Kidney tubule cell (primary cell): ENCODE data around the gene RANBP9.

Source experiments
- DNase-seq: peaks from one replicate; pipeline ENCODE4 v3.0.0-alpha.2; 2018; ENCODE audit warnings: low spot score

The RANBP9 gene

DNA sequence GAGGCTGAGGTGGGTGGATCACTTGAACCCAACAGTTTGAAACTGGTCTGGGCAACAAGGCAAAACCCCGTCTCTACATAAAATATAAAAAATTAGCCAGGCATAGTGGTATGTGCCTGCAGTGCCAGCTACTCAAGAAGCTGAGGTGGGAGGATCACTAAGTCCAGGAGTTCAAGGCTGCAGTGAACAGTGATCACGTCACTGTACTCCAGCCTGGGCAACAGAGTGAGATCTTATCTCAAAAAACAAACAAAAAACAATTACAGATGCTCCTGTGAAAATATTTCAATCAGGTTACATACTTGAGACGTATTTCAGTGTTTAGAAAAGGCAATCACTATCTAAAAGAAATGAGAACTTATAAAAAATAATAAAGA, 33.8 kb downstream of the RANBP9 start:
- no peak for DNase-seq

DNA sequence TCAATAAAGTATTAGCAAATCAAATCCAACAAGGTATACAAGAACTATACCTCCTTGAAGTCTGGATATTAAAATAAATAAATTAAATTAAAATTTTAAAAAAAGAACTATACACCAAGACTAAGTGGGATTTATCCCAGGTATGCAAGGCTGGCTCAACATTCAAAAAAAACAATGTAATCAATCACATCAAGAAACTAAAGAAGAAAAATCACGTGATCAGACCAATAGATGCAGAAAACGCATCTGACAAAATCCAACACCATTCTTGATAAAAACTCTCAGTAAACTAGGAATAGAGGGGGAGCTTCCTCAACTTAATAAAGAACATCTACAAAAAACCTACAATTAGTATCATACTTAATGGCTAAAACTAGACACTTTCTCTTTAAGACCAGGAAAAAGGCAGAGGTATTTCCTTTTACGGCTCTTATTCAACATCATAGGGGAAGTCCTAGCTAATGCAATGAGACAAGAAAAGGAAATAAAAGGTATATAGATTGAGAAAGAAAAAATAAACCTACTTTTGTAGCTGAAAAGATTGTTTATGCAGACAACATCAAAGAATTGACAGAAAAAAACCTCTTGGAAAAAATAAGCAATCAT, 35.0 kb downstream of the RANBP9 start:
- DNase-seq = no peak

DNA sequence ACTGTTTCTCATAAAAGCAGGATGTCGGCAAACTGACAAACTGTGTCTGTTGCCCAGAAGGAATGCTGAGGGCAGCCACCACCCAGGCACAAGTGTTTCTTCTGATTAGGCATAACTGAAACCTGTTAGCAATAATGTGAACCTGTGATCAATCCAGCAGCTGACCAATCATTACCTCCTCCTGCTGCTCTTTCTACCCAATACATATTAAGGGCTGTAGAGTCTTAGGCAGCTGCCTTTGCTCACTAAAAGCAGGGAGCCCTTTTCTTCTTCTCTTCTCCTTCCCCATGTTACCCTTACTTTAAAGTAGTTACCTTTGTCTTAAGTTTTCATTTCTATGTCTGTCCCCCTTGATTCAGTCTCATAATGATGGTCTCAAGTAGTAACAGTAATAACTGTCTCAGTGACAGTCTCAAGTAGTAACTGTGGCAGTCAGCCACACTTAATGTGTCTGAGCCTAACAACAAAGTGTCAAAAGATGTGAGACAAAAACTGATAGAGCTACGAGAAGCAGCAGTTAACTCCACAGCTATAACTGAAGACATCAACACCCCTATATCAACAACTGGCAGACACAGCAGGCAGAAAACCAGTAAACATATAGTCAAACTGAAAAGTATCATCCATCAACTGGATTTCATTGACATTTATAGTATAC, 37.0 kb downstream of the RANBP9 start:
- DNase-seq = peak; percentile 4

DNA sequence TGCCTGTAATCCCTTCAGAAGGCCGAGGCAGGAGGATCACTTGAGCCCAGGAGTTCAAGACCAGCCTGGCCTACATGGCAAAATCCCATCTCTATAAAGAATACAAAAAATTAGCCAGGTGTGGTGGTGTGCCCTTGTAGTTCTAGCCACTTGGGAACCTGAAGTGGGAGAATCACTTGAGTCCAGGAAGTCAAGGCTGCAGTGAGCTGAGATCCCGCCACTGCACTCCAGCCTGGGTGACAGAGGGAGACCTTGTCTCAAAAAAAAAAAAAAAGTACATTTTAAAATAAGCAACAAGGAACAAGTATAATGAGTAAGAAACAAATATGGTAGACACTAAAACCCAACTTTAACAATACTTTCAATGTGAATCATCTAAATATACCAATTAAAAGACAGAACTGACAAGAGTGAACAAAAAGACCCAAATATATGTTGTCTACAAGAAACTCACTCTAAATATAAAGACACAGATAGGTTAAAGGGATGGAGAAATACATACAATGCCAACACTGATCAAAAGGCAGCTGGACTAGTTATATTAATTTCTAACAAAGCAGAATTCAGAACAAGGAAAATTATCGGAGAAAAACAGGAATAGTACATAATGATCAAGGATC, 37.7 kb downstream of the RANBP9 start:
- no peak for DNase-seq

DNA sequence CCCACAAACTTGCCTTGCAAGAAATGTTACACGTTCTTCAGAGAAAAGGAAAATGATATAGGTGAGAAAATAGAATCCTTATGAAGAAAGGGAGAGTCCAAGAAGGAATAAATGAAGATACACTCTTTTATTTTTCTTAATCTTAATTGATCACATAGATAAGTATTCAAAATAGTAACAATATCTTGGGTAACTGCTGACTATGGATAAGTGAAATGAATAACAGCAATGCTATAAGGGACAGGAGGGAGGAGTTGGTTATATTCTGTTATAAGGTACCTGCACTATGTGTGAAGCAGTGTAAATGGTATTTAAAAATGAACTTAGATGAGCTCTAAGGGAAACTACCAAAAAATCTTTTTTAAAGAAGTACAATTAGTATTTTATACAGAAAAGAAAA, 38.3 kb downstream of the RANBP9 start:
- no peak for DNase-seq

DNA sequence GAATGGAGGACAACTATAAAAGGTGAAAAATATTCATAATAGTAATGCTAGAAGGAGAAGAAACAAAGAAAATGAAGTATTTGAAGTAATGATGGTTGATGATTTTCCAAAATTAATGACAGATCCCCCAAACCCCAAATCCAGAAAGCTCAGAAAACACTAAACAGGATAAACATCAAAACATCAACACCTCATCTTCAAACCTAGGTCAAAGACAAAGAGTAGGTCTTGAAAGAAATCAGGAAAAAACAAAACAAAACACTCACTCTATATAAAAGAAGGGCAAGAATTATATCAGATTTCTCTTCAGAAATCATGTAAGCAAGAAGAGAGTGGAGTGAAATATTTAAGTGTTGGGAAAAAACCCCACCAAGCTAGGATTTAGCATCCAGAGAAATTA, 38.7 kb downstream of the RANBP9 start:
- DNase-seq = no peak

DNA sequence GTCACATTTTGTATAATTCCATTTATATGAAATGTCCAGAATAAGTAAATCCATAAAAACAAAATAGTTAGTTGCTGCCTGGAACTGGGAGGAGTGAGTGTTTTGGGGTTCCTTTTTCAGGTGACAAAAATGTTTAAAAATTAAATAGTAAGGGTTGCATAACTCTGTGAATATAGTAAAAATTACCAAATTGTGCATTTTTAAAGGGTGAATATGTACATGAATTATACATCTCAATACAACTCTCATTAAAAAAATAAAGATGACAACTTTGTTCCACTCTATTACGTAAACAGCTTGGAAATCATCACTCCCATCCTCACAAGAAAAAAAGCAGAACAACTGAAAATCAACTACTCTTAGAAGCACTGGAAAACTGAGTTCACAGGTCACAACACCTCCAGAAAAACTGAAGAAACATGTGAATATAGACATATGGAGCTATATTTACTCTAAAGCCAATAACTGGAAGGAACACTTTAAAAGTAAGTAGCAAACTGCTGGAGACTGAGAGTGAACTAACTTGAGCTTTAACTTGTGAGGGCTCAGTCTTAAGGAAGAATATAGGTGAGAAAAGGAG, 40.0 kb downstream of the RANBP9 start:
- no peak for DNase-seq

DNA sequence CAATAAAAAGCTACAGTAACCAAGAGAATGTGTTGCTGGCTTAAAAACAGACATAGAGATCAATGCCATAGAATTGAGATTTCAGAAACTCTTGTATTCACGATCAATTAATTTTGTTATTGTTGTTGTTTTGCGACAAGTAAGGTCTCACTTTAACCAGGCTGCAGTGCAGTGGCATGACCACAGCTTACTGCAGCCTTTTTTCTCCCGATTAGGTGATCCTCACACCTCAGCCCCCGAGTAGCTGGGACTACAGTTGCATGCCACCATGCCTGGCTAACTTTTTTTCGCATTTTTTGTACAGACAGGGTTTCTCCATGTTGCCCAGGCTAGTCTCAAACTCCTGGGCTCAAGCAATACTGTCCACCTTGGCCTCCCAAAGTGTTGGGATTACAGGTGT, 42.2 kb downstream of the RANBP9 start:
- DNase-seq = no peak

DNA sequence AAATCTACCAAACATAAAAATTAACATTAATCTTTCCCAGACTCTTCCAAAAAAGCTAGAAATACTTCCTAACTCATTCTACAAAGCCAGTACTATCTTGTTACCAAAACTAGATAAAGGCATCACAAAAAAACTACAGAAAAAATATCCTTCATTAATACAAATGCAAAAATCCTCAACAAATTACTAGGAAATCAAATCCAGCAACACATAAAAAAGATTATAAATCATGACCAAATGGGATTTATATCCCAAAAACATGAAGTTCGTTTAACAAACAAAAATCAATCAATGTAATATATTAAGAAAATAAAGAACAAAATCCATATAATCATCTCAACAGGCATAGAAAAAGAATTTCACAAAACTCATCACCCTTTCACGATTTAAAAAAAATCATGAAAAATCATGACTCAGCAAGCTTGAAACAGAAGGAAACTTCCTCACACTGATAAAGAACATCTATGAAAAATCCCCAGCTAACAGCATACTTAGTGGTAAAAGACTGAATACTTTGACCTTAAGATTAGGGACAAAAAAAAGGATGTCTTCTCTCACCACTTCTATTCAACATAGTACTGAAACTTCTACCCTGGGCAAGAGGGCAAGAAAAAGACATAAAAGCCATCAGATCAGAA, 43.2 kb downstream of the RANBP9 start:
- no peak for DNase-seq

DNA sequence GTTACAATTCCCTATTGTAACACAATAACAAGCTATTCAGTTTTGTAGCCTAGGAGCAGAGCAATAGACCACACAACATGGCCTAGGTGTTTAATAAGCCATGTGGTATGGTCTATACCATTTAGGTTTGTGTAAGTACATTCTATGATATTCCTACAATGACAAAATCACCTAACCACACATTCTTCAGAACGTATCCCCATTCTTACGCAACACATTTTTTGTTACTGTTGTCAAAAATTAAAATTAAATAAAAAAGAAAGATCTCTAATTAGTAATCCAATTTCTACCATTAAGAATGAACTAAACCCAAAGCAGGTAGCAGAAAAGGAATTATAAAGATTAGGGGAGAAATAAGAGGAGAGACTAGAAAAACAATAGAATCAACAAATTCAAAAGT, 44.0 kb downstream of the RANBP9 start:
- no peak for DNase-seq

DNA sequence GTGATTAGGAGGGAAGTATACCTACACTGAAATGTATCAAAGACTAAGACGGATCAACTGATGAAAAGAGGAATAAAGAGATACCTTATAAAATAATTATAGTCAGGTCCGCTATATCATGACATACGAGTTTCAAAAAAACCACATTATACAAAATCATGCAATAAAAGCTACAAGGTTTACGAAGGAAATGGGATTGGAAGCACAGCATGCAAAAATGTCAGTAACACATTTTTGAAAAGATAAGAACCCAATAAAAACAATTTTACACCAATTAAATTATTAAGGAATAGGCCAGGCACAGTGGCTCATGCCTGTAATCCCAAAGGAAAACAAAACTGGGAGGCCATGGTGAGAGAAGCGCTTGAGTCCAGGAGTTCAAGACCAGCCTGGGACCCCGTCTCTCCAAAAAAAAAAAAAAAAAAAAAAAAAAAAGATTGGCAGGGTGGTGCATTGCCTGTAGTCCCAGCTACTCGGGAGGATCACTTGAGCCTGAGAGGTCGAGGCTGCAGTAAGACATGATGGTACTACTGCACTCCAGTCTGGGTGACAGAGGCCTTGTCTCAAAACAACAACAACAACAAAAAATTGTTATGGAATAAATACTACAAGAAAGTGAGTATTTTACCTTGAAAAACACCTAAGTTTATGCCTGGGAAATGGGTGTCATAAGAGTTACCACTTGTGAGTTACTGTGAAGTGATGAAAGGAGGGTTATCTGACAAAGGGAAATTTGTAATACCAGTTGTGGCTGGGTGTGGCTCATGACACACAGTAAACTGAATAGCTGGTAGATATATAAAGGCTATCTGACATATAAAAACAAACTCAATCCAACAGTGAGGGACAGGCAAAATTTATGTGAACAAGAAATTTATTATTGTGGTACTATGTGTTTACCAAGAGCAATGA, 45.2 kb downstream of the RANBP9 start:
- no peak for DNase-seq

DNA sequence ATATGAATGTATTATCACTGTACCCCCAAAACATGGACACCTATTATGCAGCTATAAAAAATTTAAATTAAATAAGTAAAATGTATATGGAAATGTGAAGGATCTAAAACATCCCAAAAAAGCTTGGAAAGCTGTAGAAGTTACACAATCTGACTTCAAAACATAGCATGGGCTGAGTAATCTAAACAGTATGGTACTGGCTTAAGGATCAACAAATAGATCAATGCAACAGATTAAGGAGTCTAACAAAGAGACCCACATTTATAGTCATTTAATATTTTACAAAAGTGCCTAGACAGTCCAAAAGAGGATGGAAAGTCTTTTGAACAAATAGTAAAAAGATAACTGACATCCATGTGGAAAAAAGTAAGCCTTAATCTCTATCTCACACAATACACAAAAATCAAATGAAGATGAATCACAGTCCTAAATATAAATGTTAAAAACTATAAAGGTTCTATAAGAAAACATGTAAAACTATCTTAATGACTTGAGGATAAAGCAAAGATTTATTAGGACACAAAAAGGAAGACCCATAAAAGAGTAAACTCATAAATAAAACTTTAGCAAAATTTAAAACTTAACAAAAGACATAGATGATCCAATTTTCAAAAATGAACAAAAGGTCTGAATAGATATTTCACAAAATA, 46.8 kb downstream of the RANBP9 start:
- no peak for DNase-seq

DNA sequence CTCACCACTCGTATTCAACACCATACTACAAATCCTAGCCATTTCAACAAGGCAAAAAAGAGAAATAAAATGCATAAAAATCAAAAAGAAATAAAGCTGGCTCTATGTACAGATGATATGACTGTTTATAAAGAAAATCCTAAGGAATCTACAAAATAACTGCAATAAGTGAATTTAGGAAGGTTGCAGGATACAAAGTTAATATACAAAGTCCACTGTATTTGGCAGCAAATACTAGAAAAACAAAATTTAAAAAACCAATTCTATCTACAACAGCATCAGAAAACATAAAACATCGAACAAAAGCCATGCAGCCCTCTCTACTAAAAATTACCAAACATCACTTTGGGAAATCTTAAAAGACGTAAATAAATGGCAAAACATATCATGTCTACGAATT, 47.6 kb downstream of the RANBP9 start:
- DNase-seq = no peak

DNA sequence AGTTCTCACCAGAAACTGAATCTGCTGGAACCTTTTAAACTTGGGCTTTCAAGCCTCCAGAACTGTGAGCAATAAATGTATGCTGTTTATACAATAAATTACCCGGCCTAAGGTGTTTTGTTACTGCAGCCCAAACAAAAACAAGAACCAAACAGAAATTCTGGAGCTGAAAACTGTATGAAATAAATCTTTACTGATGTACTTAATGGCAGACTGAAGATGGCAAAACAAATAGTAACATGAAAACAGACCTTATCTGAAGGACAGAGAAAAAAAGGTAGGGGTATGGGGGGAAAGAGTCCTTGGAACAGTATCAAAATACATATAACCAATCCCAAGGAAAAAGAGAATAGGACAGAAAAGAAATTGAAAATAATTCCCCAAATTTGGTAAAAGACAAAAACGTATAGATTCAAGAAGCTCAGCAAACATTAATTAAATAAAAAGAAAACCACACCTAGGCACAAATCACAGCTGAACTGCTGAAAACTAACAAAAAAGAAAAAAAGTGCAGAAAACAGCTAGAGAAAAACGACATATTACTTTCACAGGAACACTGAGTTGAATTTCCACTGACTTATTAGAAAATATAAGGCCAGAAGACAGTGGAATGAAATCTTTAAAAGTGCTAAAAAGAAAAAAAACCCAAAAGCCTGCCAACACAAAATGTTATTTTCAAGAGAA, 48.8 kb downstream of the RANBP9 start:
- DNase-seq = no peak

DNA sequence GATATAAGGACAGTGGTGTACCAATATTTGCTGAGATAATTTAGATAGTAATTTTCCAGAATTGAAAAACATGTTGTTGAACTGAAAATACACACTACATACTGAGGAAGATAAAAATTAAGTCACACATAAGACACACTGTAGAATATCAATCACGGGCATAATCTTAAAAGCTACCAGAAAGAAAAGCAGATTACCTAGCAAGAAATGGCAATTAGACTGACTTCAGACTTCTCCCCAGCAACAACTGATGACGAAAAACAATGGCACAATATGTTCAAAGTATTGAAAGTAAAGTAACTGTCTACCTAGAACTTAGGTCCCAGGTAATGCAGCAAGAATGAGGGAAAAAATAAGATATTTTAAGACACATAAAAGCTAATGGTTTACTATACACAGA, 50.0 kb downstream of the RANBP9 start:
- DNase-seq = no peak

DNA sequence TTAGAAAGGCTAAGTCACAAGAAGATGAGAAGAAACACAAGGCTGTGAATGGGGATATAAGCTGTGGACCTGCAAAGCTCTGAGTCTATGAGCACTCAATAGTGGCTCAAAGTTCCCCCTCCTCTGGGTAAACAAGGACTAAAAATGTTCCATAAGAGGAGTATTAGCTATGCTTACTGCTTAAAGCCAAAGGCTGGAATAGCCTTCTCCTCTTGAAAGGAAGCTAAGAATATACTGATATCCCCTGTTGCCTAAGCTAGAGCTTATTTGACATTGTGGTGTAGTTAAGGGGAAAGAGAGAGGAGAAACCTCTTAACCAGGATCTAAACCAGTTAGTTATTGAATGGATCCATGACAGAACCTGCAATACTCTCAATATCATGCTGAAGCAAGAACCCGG, 50.7 kb downstream of the RANBP9 start:
- no peak for DNase-seq

DNA sequence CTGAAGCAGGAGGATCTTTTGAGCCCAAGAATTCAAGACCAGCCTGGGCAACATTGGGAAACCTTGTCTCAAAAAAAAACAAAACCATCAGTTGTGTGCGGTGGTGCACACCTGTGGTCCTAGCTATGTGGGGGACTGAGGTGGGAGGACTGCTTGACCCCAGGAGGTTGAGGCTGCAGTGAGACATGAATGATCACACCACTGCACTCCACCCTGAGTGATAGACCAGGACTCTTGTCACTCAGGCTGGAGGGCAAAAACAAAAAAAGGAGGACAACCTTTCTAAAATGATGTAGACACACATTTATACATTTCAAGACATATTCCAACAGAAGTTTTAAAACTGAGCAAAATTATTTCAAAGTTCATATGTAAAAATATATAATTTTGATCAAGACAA, 51.4 kb downstream of the RANBP9 start:
- DNase-seq = no peak

DNA sequence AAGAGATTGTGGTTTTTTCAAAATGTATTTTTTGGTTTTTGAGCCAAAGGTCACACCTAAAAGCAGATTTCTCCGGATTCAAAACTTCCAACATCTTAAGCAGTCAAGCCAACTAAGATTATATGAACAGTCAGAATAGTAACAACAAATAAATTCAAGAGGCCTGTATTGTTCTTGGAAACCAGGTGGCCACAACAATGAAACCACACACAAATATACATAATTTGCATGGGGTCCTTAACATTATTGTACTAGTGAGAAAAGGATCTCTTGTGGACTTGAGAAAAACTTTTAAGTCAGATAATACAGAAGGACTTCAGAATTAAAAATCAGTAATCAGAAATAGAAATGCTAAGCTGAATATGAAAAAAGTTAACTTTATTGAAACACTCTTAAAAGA, 55.9 kb downstream of the RANBP9 start:
- DNase-seq = no peak

DNA sequence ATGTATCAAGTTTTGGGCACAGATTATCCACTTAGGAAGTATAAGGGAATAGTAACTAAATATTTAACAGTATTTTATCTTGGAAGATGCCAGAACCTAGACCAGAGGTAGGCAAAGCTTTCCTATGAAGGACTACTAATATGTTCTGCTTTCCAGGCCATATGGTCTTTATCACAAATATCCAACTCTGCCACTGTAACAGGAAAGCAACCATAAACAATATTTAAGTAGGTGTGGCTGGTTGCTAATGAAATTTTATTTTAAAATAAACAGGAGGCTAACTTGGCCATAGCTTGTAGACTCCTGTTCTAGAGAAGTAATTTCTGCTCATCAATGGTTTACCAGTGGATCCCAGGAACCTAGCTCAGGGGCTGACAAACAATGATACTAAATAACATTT, 57.1 kb downstream of the RANBP9 start:
- DNase-seq = no peak

DNA sequence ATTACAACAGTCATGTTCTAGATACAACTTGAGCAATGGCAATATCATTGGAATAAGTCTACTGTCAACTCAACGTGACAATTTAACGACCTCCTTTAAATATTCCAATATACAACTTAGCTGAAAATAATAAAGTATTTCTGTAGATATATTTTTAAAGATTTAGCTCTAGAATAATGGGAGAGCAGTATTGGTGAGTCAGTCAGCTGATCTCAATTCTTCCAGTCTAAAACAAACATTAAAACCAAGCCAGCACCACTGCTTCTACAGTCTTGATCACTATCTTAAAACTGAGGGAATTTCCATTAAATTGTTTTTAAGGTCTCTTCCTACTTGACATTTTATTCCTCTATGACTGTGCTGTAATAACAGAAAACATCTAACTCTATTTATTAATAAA, 58.3 kb downstream of the RANBP9 start:
- peak; percentile 12 for DNase-seq

DNA sequence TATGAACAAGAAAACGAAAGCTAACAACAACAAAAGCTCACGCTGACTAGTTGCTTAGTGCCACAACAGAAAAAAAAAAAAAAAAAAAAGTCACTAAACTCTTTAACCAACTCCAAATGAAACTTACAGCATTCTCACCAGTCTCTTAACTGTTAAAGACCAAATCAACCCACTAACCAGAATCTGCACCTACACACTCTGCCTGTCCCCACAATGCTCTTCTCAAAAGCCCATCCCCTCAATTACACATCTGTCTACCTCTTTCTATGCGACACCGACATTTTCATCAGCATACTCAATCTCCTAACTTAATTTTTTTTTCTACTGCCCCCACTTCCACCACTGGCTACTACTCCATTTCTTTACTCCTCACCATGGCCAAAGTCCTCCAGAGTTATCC, 62.2 kb downstream of the RANBP9 start:
- no peak for DNase-seq
